Endothelial cell of umbilical vein (primary cell): Measurements from ENCODE around the gene HAUS6. TPM values are rescaled to one million over a fixed set of nuclear protein-coding genes. Genes with fewer than 3 reads are reported as not detected.

Source experiments
- BruUV-seq: library from RNA; stranded (reverse); fragments of 400-500 nt; replicated peaks from 2 replicates; lab custom pipeline; 2021; lab: Mats Ljungman, UMichigan
- CTCF ChIA-PET: fragments of 300-600, 350-600 bp; sonication (Branson Sonifier 250); formaldehyde crosslinking; loops from one replicate; lab custom pipeline; 2021; ENCODE audit warnings: antibody characterized with exemption, inconsistent platforms; lab: Charles Lee
- POLR2A ChIA-PET: fragments of 300-600, 350-600 bp; sonication (Branson Sonifier 250); formaldehyde crosslinking; loops from one replicate; lab custom pipeline; 2021; ENCODE audit warnings: antibody characterized with exemption, inconsistent platforms; lab: Charles Lee
- DNase-seq: peaks from one replicate; pipeline ENCODE4 v3.0.0-alpha.2; 2011; ENCODE audit warnings: low read depth, low spot score
- FAIRE-seq: peaks from 2 replicates; lab custom pipeline; 2011; peaks lifted over from hg19 to GRCh38; lab: Jason Lieb, UNC
- H2AFZ ChIP-seq: 2 replicates; pipeline ENCODE4 v1.6.0; 2012; ENCODE audit warnings: low read depth, low read length, control low read depth, inconsistent platforms
- H3K27ac ChIP-seq: 2 replicates; pipeline ENCODE4 v1.5.1; 2011; ENCODE audit warnings: low read depth, mild to moderate bottlenecking, control low read depth, low read length, moderate library complexity; ENCODE audit not compliant: insufficient read depth
- H3K27me3 ChIP-seq, 2 experiments: 2 replicates each; pipeline versions ENCODE4 v1.6.0 to v1.6.1; 2011; ENCODE audit warnings: low read length in 2 of 2, mixed read lengths in 1 of 2; ENCODE audit not compliant: control insufficient read depth in 2 of 2, insufficient read depth in 2 of 2
- H3K36me3 ChIP-seq, 2 experiments: 2 replicates in 1 of 2; 3 replicates in 1 of 2; pipeline ENCODE4 v1.5.1; 2011; ENCODE audit warnings: low read length in 2 of 2, mild to moderate bottlenecking in 1 of 2, moderate library complexity in 1 of 2; ENCODE audit not compliant: control insufficient read depth in 2 of 2, insufficient read depth in 2 of 2; ENCODE audit errors: extremely low read depth in 1 of 2
- H3K4me1 ChIP-seq: 3 replicates; pipeline ENCODE4 v1.5.1; 2011; ENCODE audit warnings: mild to moderate bottlenecking, low read length; ENCODE audit not compliant: control insufficient read depth, insufficient read depth; ENCODE audit errors: extremely low read depth
- H3K4me2 ChIP-seq: 2 replicates; pipeline ENCODE4 v1.6.1; 2011; ENCODE audit warnings: low read length, control low read depth, mixed read lengths; ENCODE audit not compliant: insufficient read depth
- H3K4me3 ChIP-seq, 3 experiments: fragments of 200-600 bp in 1 of 3; sonication (generic), shearing (Covaris generic) in 1 of 3; replicated peaks in 1 of 3; 2 replicates each; pipeline ENCODE4 v1.5.1; 2011 to 2016; ENCODE audit warnings: control low read depth in 3 of 3, low read length in 3 of 3, mild to moderate bottlenecking in 2 of 3, inconsistent platforms in 1 of 3, low read depth in 1 of 3, moderate library complexity in 1 of 3; ENCODE audit not compliant: insufficient read depth in 1 of 3
- H3K79me2 ChIP-seq: 2 replicates; pipeline ENCODE4 v1.6.0; 2012; ENCODE audit warnings: low read length, inconsistent platforms; ENCODE audit not compliant: control insufficient read depth, insufficient read depth
- H3K9ac ChIP-seq: replicated peaks from 2 replicates; pipeline ENCODE3; 2011; ENCODE audit warnings: low read length, control low read depth; ENCODE audit not compliant: insufficient read depth; ENCODE audit errors: extremely low read depth
- H3K9me1 ChIP-seq: replicated peaks from 3 replicates; pipeline ENCODE4 v1.6.0; 2011; ENCODE audit warnings: mild to moderate bottlenecking, low read length; ENCODE audit not compliant: control insufficient read depth, insufficient read depth; ENCODE audit errors: extremely low read depth
- H3K9me3 ChIP-seq: replicated peaks from 2 replicates; pipeline ENCODE4 v1.5.1; 2012; ENCODE audit warnings: low read length, inconsistent platforms; ENCODE audit not compliant: control insufficient read depth, insufficient read depth
- H4K20me1 ChIP-seq: replicated peaks from 2 replicates; pipeline ENCODE3; 2011; ENCODE audit warnings: mild to moderate bottlenecking, low read length; ENCODE audit not compliant: control insufficient read depth, insufficient read depth; ENCODE audit errors: extremely low read depth
- CTCF ChIP-seq, 2 donors: IDR thresholded peaks; 1 replicate in 1 of 2; 2 replicates in 1 of 2; pipeline ENCODE4 v1.5.1; 2011; ENCODE audit warnings: low read length in 2 of 2, mild to moderate bottlenecking in 2 of 2, moderate library complexity in 2 of 2, control low read depth in 1 of 2, inconsistent platforms in 1 of 2, low read depth in 1 of 2; ENCODE audit not compliant: insufficient read depth in 1 of 2; ENCODE audit errors: extremely low read depth in 1 of 2
- EZH2 ChIP-seq: IDR thresholded peaks from 2 replicates; pipeline ENCODE4 v1.6.1; 2012; ENCODE audit warnings: borderline replicate concordance, low read depth, mild to moderate bottlenecking, moderate library complexity, low read length, inconsistent platforms; ENCODE audit not compliant: severe bottlenecking
- FOS ChIP-seq: IDR thresholded peaks from 2 replicates; pipeline ENCODE4 v1.6.1; 2011; ENCODE audit warnings: mild to moderate bottlenecking, low read length, moderate library complexity, borderline replicate concordance; ENCODE audit not compliant: insufficient read depth
- GATA2 ChIP-seq: IDR thresholded peaks from 2 replicates; pipeline ENCODE4 v1.7.0; 2011; ENCODE audit warnings: low read depth, mild to moderate bottlenecking, moderate library complexity, mixed read lengths, low read length; ENCODE audit not compliant: insufficient read length, insufficient read depth
- JUN ChIP-seq: IDR thresholded peaks from 2 replicates; pipeline ENCODE4 v1.6.1; 2011; ENCODE audit warnings: borderline replicate concordance, low read depth; ENCODE audit not compliant: insufficient read length, insufficient read depth
- MAX ChIP-seq: IDR thresholded peaks from 2 replicates; pipeline ENCODE4 v1.6.1; 2011; ENCODE audit not compliant: insufficient read depth, insufficient read length
- MYC ChIP-seq: IDR thresholded peaks from one replicate; pipeline ENCODE4 v1.6.1; 2011; ENCODE audit warnings: mild to moderate bottlenecking, low read depth, low read length
- POLR2A ChIP-seq: IDR thresholded peaks from 2 replicates; pipeline ENCODE4 v1.6.1; 2012; ENCODE audit warnings: low read depth, mild to moderate bottlenecking, control low read depth, low read length
- POLR2AphosphoS5 ChIP-seq: IDR thresholded peaks from 2 replicates; pipeline ENCODE4 v1.6.1; 2012; ENCODE audit warnings: low read depth, mild to moderate bottlenecking, control low read depth, low read length, moderate library complexity; ENCODE audit not compliant: insufficient read depth
- dilution Hi-C: fragments of 300-500 bp; cut with MboI; formaldehyde crosslinking; loops from one replicate; pipeline ENCODE4 v1.15.0; 2019; ENCODE audit warnings: low sequenced_read_pairs; ENCODE audit not compliant: extremely low pct_ligation_motif_present
- intact Hi-C: fragments of 100-400 bp; cut with micrococcal nuclease; formaldehyde crosslinking; loops from one replicate; pipeline ENCODE4 v1.10.0; 2022
- polyA plus RNA-seq, 4 experiments: library from polyadenylated mRNA; depleted of rRNA in 3 of 4; stranded (reverse) in 3 of 4; unstranded in 1 of 4; fragments of >200 nt; gene quantifications; 2 replicates each; pipeline versions ENCODE4 v1.2.1 to v1.2.3, GENCODE V29; 2011 to 2012; ENCODE audit warnings: missing spikeins in 1 of 4
- total RNA-seq: library from RNA; stranded (reverse); gene quantifications from 2 replicates; pipeline ENCODE4 v1.2.3, GENCODE V29; 2021

The HAUS6 gene
- total and polyA plus RNA-seq, 2 donors (not counting 3 experiments of a cell fraction or from before 2014, with no cell fraction given): 4.5 to 19.6 TPM

- BruUV-seq: no TSS peak
- intact Hi-C loops (no loop called here), dilution Hi-C loops (no loop called here)
- no peaks in the 10 kb centered on the region for H3K79me2 ChIP-seq
- CTCF ChIA-PET: interaction anchor here (1.3 kb wide), 1 partner anchor 400 kb away, joined by 5 read pairs; no protein-coding TSS in a partner anchor
- H3K27ac ChIP-seq: no peak overlapping the region
- H3K9me3 ChIP-seq: no peaks in the 10 kb centered on the region
- no peaks in the 10 kb centered on the region for H3K4me1 ChIP-seq
- FAIRE-seq (no peak), DNase-seq (no peak)
- no peak for TF ChIP-seq MAX
- no peak for TF ChIP-seq JUN
- TF ChIP-seq GATA2: no peak
- no peak for TF ChIP-seq POLR2A
- TF ChIP-seq EZH2: no peak
- TF ChIP-seq MYC: no peak
- TF ChIP-seq FOS: no peak
- no peak for TF ChIP-seq POLR2AphosphoS5
- TF ChIP-seq CTCF (IDR thresholded peaks at IDR 0.05; ENCODE audit: extremely low read depth in 1 of 2, insufficient read depth in 1 of 2, low read depth in 1 of 2, low read length in 2 of 2): no peak
- H3K4me2 ChIP-seq: no peak overlapping the region
- no peak overlapping the region for H3K9ac ChIP-seq
- H2AFZ ChIP-seq: no peak overlapping the region
- POLR2A ChIA-PET: no interaction called here
- H3K4me3 ChIP-seq: no peak overlapping the region
- H4K20me1 ChIP-seq: no peaks in the 10 kb centered on the region
- no peaks in the 10 kb centered on the region for H3K9me1 ChIP-seq
- no peaks in the 10 kb centered on the region for H3K27me3 ChIP-seq
- peaks cover 4% of the 10 kb centered on the region in 2 experiments for H3K36me3 ChIP-seq
Measured at GRCh38 chr9:19057033-19057432, 45.7 kb downstream of the HAUS6 start.
